Tongue (tissue), 2 donors: Measurements from ENCODE around the gene CCNL2. TPM values are rescaled to one million over a fixed set of nuclear protein-coding genes. Genes with fewer than 3 reads are reported as not detected.
"Not testable (repeated sequence)": the region's sequence is repeated elsewhere in the genome, so short reads cannot be mapped to it uniquely, and the experiment has no call there.

Source experiments
- DNase-seq: peaks from one replicate; pipeline ENCODE4 v3.0.0-alpha.2; 2015
- total RNA-seq: library from RNA; depleted of rRNA; stranded (reverse); fragments of >200 nt; gene quantifications from one replicate; pipeline ENCODE4 v1.2.3, GENCODE V29; 2014

Gene CCNL2
- total RNA-seq, 1 donor from 2014 or later = 174 TPM

DNA sequence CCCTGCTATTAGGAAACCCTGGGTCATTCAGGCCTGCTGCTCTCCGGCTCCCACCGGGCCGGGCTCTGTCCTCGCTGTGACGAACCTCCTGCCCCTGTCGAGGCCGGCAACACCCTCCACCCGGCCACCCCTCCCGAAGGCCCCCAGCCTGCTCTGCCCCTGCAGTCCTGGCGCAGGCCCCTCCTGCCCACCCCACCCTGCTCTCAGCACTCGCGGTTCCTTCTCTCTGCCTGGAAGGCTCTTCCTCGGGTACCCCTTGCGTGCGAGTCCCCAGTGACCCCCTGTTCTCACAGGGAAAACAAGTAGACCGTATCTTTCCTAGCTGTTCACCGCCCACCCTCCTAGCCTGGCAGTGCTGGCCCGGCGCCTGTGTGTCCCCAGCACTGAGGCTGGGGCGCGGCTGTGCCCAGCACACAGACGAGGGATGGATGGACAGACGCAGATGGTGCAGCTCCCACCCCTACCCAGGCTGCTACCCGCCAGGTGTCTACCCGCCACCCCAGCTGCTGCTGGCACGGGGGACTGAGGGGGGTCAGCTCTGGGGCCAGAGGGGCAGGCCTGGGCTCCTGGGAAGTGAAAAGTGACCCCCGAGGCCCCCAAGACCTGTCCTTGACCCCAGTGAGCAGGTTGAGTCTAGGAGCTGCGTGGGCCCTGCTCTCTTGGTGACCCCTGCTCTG, 33.3 kb upstream of the CCNL2 start:
- peak; percentile 94 for DNase-seq

DNA sequence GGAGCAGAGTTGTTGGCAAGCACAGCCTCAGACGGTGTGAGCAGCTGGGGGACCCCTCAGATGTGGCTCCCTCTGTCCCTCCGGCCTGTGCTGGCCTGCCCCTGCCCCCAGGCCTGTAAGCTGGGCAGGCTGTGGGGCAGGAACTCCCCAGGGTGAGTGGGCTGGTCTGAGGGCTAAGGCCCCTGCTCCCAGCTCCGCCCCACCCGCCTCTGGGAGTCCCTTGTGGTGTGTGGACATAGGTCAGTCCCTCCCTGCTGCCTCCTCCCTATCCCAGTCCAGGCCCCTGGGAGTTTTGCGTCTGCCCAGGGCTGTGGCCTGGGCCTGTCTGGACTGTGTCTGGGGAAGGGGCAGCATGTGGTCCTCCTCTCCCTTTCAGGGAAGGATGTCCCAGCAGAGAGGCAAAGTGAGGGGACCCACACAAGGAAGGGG, 32.7 kb upstream of the CCNL2 start:
- peak; percentile 39 for DNase-seq

DNA sequence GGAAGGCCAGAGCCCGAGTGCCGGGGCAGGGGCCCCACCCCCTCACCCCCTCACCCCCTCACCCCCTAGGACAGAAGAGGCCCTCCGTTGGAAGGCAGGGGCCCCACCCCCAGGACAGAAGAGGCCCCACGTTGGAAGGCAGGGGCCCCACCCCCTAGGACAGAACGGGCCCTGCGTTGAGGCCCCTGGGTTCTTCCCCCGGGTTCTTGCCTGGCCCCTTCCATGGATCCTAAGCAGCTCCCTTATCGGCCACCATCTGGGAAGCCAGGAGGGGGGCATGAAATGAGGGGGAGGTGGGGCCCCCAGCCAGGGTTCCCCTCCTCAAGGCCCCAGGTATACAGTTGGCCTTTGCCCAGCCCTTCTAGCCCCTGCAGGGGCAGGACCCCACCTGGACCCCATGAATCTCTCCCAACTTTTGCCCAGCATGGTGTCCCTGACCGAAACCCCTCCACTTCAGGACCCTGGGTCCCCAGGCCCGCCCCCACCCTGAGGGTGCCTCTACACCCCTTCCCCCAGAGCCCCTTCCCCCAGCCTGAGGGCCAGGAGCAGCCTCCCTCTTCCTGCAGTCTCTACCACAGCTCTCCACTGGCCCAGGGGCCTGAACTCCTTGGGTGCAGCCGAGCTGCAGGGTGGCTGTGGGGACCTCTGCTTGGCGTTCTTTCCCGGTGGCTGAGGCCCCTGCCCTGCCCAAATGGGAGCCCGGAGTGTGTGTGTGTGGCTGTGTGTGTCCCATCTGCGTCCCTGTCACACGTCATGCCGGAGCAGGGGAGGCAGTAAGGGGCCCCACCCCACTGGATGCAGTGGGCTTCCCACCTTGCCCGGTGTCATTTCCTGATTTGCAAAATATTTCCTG, 32.1 kb upstream of the CCNL2 start:
- peak; percentile 42 for DNase-seq

DNA sequence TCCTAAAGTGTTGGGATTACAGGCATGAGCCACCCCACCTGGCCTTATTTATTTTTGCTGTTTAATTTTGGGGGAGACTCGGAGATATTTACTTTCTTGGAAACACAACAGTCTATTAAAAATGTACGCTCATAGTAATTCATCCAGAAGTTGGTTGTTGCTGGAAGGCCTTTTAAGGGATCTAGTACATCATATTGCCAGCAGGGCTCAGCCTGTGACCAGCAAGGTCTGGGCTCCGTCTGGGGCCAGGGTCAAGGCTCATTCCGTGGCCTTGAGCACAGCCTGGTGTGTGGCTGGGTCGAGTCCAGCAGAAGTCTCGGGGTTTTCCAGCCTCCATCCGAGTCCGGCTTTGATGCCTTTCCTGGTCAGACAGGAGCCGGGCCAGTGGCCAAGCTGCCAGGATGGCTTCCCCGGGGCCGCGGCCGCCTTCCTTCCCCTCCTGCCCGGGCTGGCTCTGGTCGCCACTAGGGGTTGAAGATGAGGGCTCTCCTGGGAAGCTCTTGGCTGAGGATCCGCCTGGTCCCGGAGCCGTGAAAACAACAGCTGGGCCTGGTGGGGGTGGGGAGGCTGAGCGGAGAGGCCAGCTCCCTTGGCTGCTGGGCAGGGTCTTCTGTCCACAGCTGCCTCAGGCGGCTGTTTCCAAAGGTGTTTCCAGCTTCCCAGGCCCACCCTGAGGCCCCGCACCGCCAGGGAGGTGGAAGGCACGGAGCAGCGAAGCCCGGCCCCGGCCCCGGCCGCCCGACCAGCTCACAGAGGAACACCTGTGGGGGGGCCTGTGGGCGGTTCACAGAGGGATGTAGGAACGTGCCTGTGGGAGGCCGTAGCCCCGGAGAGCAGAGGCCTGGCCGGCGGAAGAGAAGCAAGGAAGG, 31.2 kb upstream of the CCNL2 start:
- peak; percentile 95 for DNase-seq

DNA sequence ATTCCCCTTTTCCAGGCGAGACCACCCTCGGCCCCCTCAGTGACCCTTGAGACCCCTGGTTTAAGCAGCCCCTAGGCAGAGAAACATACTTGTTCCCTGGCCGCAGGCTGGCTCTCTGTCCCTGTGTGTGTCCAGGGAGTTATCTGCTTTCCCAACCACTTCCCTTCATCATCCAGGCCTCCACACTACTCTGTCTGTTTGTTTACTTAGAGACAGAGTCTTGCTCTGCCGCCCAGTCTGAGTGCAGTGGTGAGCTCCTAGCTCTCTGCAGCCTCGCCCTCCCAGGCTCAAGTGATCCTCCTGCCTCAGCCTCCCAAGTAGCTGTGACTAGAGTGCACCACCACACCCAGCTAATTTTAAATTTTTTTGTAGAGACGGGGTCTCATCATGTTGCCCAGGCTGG, 30.5 kb upstream of the CCNL2 start:
- no peak for DNase-seq

DNA sequence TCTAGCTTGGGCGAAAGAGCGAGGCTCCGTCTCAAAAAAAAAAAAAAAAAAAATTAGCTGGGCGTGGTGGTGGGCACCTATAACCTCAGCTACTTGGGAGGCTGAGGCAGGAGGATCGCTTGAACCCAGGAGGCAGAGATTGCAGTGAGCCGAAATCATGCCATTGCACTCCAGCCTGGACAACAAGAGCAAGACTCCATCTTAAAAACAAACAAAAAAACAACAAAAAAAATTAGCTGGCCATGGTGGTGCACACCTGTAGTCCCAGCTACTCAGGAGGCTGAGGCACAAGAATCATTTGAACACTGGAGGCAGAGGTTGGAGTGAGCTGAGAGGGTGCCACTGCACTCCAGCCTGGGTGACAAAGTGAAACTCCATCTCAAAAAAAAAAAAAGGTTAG, 29.8 kb upstream of the CCNL2 start:
- DNase-seq = not testable (repeated sequence)

DNA sequence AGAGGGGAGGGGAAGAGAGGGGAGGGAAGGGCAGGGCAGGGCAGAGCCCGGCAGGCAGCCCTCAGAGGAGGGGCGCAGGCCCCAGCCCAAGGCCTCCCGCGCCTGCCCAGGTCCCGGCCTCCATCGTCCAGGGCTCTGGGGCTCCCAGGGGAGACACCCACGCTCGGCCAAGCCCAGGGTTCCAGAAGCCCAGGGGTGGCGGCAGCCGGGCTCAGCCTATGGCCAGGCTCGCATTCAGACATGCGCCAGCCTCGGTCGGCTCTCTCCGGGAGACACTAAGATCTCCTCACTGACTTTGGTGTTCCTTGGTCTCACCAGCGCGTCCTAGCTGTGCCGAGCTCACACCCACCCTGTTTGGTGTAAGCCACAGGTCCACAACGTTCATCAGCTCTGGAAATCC, 29.0 kb upstream of the CCNL2 start:
- DNase-seq = no peak

DNA sequence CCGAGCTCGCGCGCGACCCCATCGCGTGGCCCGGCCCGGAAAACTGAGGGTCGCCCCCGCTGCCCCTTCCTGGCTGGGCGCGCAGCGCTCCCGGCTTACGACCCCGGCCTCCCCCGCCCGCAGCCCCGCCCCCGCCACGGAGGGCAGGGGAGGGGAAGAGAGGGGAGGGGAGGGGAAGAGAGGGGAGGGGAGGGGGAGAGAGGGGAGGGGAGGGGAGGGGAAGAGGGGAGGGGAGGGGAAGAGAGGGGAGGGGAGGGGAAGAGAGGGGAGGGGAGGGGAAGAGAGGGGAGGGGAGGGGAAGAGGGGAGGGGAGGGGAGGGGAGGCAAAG, 28.6 kb upstream of the CCNL2 start:
- DNase-seq = no peak

DNA sequence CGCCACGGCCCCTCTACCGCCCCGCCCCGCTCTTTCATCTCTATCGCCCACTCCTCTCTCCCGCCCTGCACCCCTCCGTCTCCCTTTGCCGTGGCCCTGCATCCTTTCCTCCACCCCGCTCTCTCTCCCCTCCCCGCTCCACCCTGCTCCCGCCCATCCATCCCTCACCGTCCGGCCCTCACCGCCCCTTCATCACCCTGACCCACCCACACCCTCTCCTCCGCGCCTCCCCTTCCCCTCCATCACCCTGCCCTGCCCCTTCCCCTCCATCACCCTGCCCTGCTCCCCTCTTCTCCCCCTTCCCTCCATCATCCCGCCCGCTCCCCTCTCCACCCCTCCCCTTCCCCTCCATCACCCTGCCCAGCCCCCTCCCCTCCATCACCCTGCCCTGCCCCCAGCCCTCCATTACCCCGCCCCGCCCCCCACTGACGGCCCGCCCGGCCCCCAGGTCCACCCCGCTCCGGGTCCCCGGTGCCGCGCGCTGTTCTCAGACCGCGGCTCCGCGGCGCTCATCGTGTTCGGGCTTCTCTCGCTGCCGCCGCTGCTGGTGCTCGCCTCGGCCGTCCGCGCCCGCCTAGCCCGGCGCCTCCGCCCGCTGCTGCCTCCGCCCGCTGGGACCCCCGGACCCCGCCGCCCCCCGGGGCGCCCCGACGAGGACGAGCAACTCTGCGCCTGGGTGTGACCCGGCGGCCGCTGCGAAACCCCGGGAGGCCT, 28.1 kb upstream of the CCNL2 start:
- DNase-seq = peak; percentile 41

DNA sequence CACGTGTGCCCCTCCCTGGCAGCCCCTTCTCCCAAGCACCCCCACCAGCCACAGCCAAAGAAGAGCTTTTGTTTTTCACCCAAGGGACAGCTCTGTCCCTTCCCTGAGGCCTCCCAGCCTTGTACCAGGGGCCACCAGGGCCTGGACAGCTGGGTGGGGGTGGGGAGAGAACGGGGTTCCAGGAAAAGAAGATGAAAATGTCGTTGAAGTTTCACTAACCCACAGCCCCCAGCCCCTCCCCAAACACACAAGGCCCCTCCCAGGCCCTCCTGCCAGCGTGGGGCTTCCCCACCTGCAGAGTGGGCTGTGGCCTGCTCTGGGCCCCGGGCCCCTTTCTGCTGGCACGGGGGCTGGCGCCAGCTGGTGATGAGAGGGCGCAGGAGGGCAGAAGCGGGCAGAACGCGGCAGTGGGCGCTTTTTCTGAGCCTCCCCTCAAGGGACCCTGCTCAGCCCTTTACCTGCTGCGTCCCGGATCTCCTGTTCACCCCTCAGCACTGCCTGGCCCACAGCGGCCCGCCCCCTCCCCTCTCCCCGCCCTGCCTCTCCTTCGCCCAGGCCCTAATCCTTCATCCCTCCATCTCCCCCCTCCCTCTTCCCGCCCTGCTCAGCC, 27.5 kb upstream of the CCNL2 start:
- DNase-seq = peak; percentile 43

DNA sequence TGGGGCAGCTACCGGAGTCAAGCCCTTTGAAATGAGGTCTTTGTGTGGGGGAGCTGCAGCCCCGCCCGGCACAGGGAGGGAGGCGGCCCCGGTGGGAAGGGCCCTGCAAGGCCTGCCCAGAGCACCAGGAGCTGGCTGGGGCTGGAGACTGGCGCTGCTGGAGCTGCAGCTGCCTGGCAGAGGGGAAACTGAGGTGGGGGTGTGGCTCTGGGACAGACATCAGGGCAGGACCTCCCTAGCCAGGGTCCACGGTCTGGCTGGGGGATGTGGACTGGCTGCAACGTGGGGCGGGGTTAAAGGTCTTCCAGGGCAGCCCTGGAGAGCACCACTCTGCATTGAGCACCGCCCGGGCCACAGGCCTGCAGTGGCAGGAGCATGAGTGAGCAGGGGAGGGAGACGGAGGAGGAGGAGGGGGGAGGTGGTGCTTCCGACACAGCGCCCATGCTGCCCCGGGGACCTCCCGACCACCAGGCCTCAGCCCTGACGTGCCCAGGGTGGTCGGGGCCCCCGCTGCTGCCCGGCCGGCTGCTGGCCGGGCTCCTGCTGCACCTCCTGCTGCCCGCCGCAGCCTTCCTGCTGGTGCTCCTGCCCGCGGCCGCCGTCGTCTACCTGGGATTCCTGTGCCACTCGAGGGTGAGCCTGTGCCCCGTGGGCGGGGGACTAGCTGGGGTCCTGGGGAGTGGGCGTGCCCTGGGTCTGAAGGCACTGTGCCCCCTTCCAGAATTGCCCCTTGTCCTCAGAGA, 26.8 kb upstream of the CCNL2 start:
- no peak for DNase-seq

DNA sequence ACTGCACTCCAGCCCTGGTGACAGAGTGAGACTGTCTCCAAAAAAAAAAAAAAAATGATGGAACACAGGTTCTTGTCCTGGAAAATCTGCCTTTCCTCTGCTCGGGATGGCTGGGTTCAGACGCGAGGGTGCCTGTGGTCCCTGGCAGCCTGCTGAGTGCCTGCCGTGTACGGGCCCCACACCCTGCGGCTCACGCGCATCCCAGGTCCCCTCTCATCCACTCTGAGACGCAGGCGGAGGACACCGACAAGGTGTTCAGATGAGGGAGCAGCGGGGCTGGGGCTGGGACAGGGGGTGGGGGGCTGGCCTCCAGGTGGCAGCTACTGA, 26.3 kb upstream of the CCNL2 start:
- no peak for DNase-seq

DNA sequence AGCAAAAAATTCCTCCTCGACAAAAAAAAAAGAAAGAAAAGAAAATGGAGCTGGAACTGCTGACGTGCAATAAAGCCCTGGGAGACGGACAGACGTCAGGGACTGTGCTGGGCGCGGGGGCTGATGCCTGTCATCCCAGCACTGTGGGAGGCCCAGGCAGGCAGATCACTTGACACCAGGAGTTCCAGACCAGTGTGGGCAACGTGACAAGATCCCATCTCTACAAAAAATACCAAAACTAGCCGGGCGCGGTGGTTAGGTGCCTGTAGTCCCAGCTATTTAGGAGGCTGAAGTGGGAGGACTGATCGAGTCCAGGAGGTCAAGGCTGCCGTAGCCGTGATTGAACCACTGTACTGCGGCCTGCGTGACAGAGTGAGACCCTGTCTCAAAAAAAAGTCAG, 25.6 kb upstream of the CCNL2 start:
- no peak for DNase-seq

DNA sequence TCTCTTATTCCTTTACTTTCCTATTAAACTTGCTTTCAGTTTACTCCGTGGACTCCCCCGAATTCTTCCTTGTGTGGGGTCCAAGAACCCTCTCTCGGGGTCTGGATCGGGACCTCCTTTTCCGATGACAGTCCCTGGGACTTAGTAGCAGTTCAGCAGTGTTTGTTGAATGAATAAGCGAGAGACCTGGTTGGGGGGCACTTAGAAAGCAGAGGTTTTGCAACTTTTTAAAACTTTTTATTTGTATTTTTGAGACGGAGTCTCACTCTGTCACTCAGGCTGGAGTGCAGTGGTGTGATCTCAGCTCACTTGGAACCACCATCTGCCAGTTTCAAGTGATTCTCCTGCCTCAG, 24.1 kb upstream of the CCNL2 start:
- DNase-seq = no peak

DNA sequence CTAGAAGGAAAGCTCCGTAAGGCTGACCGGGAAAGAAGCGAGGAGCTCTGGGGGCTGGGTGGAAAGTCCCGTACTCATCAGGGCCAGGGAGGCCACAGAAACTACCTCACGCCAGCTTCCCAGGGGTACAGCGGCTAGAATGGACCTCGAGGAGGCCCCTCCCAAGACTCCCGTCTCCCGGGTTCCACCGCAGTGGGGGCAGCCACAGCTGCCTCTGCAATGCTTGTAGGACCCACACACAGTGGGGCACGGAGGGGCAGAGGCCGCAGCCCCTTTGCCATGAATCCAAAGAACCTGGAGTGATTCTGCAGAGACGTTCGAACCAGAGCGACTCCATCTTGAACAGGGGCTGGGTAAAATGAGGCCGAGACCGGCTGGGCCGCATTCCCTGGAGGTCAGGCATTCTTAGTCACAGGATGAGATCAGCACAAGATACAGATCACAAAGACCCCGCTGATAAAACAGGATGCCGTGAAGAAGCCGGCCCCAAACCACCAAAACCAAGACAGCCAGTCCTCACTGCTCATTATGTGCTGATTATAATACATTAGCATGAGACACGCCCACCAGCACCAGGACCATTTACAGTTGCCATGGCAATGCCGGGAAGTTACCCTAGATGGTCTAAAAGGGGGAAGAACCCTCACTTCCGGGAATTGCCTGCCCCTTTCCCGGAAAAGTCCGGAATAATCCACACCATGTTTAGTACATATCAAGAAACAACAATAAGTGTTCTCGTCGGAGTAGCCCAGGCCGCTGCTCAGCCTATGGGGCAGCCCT, 23.5 kb upstream of the CCNL2 start:
- no peak for DNase-seq

DNA sequence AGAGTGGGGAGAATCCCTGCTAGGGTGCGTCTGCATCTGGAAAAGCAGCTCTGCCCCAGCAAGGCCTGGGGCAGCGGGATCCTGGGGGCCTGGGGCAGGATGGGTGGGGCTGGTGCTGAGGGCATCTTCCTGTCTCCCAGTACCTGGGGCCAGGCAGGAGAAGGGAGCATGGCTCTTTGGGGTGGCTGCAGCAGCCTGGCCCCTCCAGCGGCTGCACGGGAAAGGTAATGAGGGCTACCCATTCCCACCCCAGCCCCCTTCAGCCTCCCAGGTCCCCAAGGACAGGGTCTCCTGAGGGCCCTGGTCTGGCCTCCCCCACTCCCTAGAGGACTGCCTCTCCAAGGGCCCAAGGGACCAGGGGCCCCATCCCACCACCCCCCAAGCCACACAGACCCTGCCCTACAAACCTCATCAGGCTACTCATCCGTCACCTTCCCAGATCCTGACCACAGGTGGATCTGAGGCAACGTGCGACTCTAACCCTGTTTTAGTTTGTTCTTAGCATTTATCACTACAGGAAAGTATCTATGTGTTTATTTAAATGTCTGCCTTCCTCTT, 22.9 kb upstream of the CCNL2 start:
- DNase-seq = no peak

DNA sequence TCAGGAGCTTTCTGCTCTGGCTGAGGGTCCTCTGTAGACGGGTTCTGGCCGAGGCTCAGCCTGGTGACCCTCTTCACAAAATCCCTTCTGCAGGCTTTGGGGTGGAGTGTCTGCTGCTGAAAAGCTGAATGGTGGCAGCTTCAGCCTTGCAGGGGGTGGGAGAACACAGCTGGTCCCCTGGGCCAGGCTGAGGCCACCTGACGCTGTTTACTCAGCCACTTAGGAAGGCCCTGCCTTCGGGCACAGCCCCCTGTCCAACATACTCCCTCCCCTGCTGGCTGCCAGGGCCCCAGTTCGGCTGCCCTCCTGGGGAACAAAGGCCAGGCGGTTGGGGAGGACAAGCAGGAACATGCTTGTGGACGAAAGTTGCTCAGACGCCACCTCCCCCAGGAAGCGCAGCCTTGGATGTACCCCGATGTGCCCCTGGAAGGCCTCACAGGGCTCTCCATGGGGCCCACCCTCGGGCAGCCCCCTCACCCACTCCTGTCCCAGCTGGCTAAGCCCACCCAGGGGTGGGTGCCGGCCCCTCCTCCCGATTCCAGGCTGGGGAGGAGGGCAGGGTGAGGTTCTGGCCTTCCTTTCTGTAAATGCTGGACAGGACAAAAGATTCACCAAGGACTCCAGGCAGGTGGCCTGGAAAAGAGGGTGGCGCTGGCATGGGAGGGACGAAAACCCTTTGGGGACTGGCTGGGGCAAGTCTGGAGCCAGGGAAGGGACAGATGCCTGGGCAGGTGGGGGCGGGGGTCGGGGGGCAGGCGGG, 22.2 kb upstream of the CCNL2 start, which contains the start of gene ANKRD65:
ANKRD65 (minus strand) TSS at position 130 of the 760 bp plus-strand sequence. CDS start 271 bp downstream, outside the sequence.
- peak; percentile 68 for DNase-seq

DNA sequence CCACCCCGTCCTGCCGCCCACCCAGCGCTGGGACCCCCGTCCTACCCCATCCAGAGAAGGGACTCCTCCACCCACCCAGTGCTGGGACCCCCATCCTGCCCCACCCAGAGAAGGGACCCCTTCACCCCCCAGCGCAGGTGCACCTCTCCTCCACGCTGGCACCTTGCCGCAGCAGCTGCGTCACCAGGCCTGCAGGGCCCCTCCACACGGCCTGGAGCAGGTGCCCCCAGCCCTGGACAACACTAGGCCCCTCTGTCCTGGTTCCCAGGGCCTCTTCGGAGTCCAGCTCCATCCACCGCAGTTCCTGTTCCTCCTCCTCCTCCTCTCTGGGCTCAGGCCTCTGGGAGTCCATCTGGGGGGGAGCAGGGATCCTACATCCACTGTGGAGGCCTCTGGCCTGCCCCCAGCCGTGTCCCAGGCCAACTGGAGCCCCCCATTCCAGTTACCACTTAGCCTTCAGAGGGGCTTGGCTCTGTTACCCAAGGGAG, 21.6 kb upstream of the CCNL2 start:
- no peak for DNase-seq
